Measurements from ENCODE around the gene ZNF341.

ZNF341 gene

DNA sequence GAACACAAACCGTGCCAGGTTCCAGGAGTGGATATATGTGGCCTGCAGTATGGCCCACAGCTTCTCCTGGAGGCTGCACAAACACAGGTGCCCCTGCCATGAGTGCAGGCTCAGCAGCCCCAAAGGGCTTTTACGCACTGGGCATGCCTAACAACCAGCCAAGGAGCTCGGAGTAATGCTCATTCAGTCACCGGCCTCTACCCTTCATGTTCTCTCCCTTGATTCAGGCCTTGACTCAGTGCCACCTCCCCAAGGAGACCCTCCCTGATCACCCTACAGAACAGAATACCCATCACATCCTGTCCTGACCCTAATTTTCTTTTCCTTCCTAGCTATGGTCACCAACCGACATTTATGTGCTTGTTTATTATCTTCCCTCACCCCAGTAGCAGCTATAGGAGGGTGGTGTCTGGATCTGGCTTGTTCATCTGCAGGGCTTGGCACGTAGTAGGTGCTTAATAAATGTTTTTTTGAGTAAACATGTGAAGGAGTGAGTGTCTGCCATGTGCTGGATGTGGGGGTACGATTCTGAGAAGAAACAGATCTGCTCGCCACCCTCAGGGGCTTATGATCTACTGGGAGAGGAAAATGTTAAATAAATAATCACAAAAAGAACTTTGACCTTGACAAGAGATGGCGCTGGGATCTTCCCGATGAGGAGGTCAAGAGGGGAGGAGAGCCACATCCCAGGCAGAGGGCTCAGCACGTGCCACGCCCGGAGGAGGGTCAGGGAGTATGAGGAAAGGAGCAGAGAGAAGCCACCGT, 20.9 kb upstream of the ZNF341 start:
- no peaks in the 10 kb centered on the region for H3K9me3 ChIP-seq (ENCODE audit: control insufficient read depth, insufficient read depth, low read depth, low read length)
- H3K27ac ChIP-seq (ENCODE audit: extremely low read depth, low read depth, low read length), result no peak overlapping the region
- H3K36me3 ChIP-seq (ENCODE audit: control insufficient read depth in 2 of 2, insufficient read depth in 1 of 2, low read length in 2 of 2), result no peaks in the 10 kb centered on the region
- TF ChIP-seq, protein P1, sequence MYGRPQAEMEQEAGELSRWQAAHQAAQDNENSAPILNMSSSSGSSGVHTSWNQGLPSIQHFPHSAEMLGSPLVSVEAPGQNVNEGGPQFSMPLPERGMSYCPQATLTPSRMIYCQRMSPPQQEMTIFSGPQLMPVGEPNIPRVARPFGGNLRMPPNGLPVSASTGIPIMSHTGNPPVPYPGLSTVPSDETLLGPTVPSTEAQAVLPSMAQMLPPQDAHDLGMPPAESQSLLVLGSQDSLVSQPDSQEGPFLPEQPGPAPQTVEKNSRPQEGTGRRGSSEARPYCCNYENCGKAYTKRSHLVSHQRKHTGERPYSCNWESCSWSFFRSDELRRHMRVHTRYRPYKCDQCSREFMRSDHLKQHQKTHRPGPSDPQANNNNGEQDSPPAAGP (tag by site-specific recombination; IDR thresholded peaks at IDR 0.05), result 0 out of 2 replicates have a peak, but pooled peaks have one; percentile 29
- TF ChIP-seq ZSCAN4 (tag by site-specific recombination; IDR thresholded peaks at IDR 0.05), result no peak
- H3K4me3 ChIP-seq (ENCODE audit: low read depth, low read length), result no peak overlapping the region
- ChIA-PET CTCF (no interaction called here), POLR2A (no interaction called here)
- no peaks in the 10 kb centered on the region for H3K4me1 ChIP-seq (ENCODE audit: control insufficient read depth, insufficient read depth, low read length)

DNA sequence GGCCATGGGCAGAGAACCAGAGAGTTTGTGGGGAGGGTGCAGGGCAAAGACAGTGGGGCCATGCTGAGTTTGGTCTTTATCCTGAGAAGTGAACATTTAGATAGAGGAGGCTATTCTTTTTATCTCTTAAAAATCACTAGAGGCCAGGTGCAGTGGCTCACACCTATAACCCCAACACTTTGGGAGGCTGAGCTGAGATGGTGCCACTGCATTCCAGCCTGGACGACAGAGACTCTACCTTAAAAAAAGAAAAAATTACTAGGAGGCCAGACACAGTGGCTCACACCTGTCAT, 20.4 kb upstream of the ZNF341 start:
- POLR2A ChIA-PET, result no interaction called here
- no peaks in the 10 kb centered on the region for H3K4me1 ChIP-seq (ENCODE audit: control insufficient read depth, insufficient read depth, low read length)
- no peaks in the 10 kb centered on the region for H3K9me3 ChIP-seq (ENCODE audit: control insufficient read depth, insufficient read depth, low read depth, low read length)
- no peak overlapping the region for H3K4me3 ChIP-seq (ENCODE audit: low read depth, low read length)
- no peaks in the 10 kb centered on the region for H3K36me3 ChIP-seq (ENCODE audit: control insufficient read depth in 2 of 2, insufficient read depth in 1 of 2, low read length in 2 of 2)
- H3K27ac ChIP-seq (ENCODE audit: extremely low read depth, low read depth, low read length), result no peak overlapping the region
- CTCF ChIA-PET, result no interaction called here
- no peak for TF ChIP-seq ZNF146 (tag by site-specific recombination; IDR thresholded peaks at IDR 0.05)
- TF ChIP-seq, protein P2, sequence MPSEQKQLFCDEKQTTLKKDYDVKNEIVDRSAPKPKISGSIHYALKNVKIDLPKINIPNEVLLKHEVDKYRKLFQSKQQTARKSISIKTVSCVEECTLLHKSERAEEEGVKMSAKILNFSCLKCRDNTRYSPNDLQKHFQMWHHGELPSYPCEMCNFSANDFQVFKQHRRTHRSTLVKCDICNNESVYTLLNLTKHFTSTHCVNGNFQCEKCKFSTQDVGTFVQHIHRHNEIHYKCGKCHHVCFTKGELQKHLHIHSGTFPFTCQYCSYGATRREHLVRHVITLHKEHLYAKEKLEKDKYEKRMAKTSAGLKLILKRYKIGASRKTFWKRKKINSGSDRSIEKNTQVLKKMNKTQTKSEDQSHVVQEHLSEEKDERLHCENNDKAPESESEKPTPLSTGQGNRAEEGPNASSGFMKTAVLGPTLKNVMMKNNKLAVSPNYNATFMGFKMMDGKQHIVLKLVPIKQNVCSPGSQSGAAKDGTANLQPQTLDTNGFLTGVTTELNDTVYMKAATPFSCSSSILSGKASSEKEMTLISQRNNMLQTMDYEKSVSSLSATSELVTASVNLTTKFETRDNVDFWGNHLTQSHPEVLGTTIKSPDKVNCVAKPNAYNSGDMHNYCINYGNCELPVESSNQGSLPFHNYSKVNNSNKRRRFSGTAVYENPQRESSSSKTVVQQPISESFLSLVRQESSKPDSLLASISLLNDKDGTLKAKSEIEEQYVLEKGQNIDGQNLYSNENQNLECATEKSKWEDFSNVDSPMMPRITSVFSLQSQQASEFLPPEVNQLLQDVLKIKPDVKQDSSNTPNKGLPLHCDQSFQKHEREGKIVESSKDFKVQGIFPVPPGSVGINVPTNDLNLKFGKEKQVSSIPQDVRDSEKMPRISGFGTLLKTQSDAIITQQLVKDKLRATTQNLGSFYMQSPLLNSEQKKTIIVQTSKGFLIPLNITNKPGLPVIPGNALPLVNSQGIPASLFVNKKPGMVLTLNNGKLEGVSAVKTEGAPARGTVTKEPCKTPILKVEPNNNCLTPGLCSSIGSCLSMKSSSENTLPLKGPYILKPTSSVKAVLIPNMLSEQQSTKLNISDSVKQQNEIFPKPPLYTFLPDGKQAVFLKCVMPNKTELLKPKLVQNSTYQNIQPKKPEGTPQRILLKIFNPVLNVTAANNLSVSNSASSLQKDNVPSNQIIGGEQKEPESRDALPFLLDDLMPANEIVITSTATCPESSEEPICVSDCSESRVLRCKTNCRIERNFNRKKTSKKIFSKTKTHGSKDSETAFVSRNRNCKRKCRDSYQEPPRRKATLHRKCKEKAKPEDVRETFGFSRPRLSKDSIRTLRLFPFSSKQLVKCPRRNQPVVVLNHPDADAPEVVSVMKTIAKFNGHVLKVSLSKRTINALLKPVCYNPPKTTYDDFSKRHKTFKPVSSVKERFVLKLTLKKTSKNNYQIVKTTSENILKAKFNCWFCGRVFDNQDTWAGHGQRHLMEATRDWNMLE (tag by site-specific recombination; conservative IDR thresholded peaks at IDR 0.05; ENCODE audit: low read depth), result no peak
- no peak for TF ChIP-seq ZNF777 (tag by site-specific recombination; IDR thresholded peaks at IDR 0.05; ENCODE audit: borderline replicate concordance)
- TF ChIP-seq ZNF561 (tag by site-specific recombination; IDR thresholded peaks at IDR 0.05; ENCODE audit: borderline replicate concordance), result no peak
- no peak for TF ChIP-seq ZNF701 (tag by site-specific recombination; IDR thresholded peaks at IDR 0.05)

- ChIA-PET POLR2A (interaction anchor here (0.6 kb wide), 1 partner anchor 1257 kb away, joined by 3 read pairs; no protein-coding TSS in a partner anchor), CTCF (interaction anchor here (1.3 kb wide), 1 partner anchor 23 kb away, joined by 3 read pairs; no protein-coding TSS in a partner anchor)
- H3K9me3 ChIP-seq (ENCODE audit: control insufficient read depth, insufficient read depth, low read depth, low read length), result no peaks in the 10 kb centered on the region
- TF ChIP-seq BCL11B (tag by site-specific recombination; IDR thresholded peaks at IDR 0.05; ENCODE audit: low read depth) (no peak), ZBTB49 (tag by site-specific recombination; IDR thresholded peaks at IDR 0.05; ENCODE audit: low read depth) (no peak), ZNF707 (tag by site-specific recombination; IDR thresholded peaks at IDR 0.05) (no peak)
- H3K36me3 ChIP-seq (ENCODE audit: control insufficient read depth in 2 of 2, insufficient read depth in 1 of 2, low read length in 2 of 2), result no peaks in the 10 kb centered on the region
- H3K4me3 ChIP-seq (ENCODE audit: low read depth, low read length), result no peak overlapping the region
- no peak overlapping the region for H3K27ac ChIP-seq (ENCODE audit: extremely low read depth, low read depth, low read length)
- no peaks in the 10 kb centered on the region for H3K4me1 ChIP-seq (ENCODE audit: control insufficient read depth, insufficient read depth, low read length)
These were observed 17.9 kb upstream of the ZNF341 start for GRCh38 chr20:33713865-33714367.

Measured in HEK293 (cell line).